WI38 (cell line): ENCODE measurements around the gene CMC2.

Experiments used
- H3K4me3 ChIP-seq: 2 replicates; pipeline ENCODE4 v1.5.1; 2011; ENCODE audit warnings: low read depth, mild to moderate bottlenecking, control low read depth, low read length
- CTCF ChIP-seq: IDR thresholded peaks from 2 replicates; pipeline ENCODE4 v1.5.1; 2012; ENCODE audit warnings: low read depth, mild to moderate bottlenecking, control low read depth, low read length

CMC2 gene

GRCh38 chr16:80962879-80963278, 43.8 kb downstream of the CMC2 start:
- TF ChIP-seq CTCF: no peak
- H3K4me3 ChIP-seq: no peak overlapping the region

GRCh38 chr16:80958284-80958683, 48.4 kb downstream of the CMC2 start:
- TF ChIP-seq CTCF: no peak
- no peak overlapping the region for H3K4me3 ChIP-seq

GRCh38 chr16:80954985-80955384, 51.7 kb downstream of the CMC2 start:
- no peak for TF ChIP-seq CTCF
- no peak overlapping the region for H3K4me3 ChIP-seq

- peak; percentile 57 for TF ChIP-seq CTCF
- H3K4me3 ChIP-seq: no peak overlapping the region
Measured at GRCh38 chr16:80948886-80949493, 57.7 kb downstream of the CMC2 start.

- no peak overlapping the region for H3K4me3 ChIP-seq
- no peak for TF ChIP-seq CTCF
Measured at GRCh38 chr16:80947708-80948625, 58.7 kb downstream of the CMC2 start.

GRCh38 chr16:80947239-80947638, 59.4 kb downstream of the CMC2 start:
- no peak for TF ChIP-seq CTCF
- H3K4me3 ChIP-seq: no peak overlapping the region

GRCh38 chr16:80946481-80946880, 60.2 kb downstream of the CMC2 start:
- no peak for TF ChIP-seq CTCF
- H3K4me3 ChIP-seq: no peak overlapping the region
